ENCODE data around the gene RHOT2.

GRCh38 chr16:648781-649589 lies 18.9 kb upstream of the RHOT2 start, which contains the start of gene WDR90:
- TF ChIP-seq EZH2 (IDR thresholded peaks at IDR 0.05; ENCODE audit: insufficient read depth, low read length): no peak
- TF ChIP-seq, protein P1, sequence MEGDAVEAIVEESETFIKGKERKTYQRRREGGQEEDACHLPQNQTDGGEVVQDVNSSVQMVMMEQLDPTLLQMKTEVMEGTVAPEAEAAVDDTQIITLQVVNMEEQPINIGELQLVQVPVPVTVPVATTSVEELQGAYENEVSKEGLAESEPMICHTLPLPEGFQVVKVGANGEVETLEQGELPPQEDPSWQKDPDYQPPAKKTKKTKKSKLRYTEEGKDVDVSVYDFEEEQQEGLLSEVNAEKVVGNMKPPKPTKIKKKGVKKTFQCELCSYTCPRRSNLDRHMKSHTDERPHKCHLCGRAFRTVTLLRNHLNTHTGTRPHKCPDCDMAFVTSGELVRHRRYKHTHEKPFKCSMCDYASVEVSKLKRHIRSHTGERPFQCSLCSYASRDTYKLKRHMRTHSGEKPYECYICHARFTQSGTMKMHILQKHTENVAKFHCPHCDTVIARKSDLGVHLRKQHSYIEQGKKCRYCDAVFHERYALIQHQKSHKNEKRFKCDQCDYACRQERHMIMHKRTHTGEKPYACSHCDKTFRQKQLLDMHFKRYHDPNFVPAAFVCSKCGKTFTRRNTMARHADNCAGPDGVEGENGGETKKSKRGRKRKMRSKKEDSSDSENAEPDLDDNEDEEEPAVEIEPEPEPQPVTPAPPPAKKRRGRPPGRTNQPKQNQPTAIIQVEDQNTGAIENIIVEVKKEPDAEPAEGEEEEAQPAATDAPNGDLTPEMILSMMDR (IDR thresholded peaks at IDR 0.05; ENCODE audit: insufficient read depth, low read depth, low read length): no peak
